ENCODE measurements around the gene XPA.

XPA gene

DNA sequence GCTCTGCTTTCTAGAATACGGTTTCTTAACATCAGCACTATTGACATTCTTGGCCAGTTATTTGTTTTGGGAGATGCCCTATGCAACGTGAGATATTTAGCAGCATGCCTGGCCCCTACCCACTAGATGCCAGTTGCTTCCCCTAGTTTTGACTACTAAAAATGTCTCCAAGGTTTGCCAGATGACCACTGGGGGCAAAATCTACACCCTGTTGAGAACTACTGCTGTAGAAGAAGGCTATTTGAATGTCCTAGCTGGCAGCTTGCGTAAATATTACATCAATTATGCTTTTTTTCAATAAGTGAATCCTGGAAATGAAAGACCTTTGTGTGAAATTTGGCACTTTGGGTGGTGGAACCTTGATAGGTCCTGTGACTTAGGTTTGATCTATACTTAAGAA lies 58.5 kb downstream of the XPA start:
- Mint-ChIP-seq H3K9me3 (no peaks in the 10 kb centered on the region), H3K27me3 (ENCODE audit: low read depth, poor library complexity) (no peaks in the 10 kb centered on the region), H3K36me3 (ENCODE audit: low read depth) (peaks cover 5% of the 10 kb centered on the region)

DNA sequence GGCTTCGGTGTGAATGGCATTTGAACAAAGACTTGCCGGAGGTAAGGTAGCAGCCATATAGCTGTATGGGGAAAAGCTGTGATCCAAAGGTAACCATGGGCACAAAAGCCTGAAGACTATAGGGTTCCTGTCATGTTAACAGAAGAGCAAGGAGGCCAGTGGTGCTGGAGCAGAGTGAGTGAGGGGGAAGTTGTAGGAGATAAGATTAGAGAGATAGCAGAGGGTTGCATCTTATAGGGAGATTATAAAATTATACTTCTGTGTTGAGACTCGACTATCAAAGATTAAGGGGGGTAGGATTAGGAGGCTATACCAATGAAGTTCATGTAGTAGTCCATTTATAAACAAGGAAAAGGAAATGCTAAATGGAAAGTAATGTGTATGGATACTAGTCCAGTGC lies 60.2 kb downstream of the XPA start:
- no peak for DNase-seq

More for the DNA sequence above, 58.5 kb downstream of the XPA start:
- peaks cover 34% of the 10 kb centered on the region for H3K4me1 Mint-ChIP-seq
- DNase-seq: no peak
- no peak overlapping the region for H3K4me3 Mint-ChIP-seq
- no peak overlapping the region for H3K27ac Mint-ChIP-seq
- TF ChIP-seq, protein P1, sequence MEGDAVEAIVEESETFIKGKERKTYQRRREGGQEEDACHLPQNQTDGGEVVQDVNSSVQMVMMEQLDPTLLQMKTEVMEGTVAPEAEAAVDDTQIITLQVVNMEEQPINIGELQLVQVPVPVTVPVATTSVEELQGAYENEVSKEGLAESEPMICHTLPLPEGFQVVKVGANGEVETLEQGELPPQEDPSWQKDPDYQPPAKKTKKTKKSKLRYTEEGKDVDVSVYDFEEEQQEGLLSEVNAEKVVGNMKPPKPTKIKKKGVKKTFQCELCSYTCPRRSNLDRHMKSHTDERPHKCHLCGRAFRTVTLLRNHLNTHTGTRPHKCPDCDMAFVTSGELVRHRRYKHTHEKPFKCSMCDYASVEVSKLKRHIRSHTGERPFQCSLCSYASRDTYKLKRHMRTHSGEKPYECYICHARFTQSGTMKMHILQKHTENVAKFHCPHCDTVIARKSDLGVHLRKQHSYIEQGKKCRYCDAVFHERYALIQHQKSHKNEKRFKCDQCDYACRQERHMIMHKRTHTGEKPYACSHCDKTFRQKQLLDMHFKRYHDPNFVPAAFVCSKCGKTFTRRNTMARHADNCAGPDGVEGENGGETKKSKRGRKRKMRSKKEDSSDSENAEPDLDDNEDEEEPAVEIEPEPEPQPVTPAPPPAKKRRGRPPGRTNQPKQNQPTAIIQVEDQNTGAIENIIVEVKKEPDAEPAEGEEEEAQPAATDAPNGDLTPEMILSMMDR (IDR thresholded peaks at IDR 0.05): no peak

DNA sequence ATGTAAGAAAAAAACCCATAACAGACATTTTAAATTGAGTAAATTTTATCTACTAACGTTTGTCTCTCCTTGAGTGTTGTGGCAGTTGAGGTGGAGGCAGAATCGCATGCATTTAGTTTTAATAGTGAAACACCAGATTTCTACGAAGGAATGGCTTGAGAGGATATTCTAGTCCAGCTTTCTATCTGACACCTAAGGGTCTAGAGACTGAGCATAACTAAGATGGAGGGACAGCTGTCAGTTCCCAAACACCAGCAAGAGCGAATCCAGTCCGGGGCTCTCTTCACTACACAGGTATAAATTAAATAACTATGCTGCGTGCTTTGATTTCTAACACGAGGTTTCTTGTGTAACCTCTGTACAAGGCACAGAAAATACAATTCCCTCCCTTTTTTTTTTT lies 62.1 kb downstream of the XPA start:
- H3K36me3 Mint-ChIP-seq (ENCODE audit: low read depth): no peaks in the 10 kb centered on the region
- no peaks in the 10 kb centered on the region for H3K9me3 Mint-ChIP-seq
- peaks cover 50% of the 10 kb centered on the region for H3K4me1 Mint-ChIP-seq
- H3K4me3 Mint-ChIP-seq: peak overlapping the region; percentile 92
- TF ChIP-seq, protein P1 (IDR thresholded peaks at IDR 0.05): no peak
- DNase-seq: no peak
- H3K27me3 Mint-ChIP-seq (ENCODE audit: low read depth, poor library complexity): no peaks in the 10 kb centered on the region
- H3K27ac Mint-ChIP-seq: peak overlapping the region; percentile 73

More for the DNA sequence above, 60.2 kb downstream of the XPA start:
- TF ChIP-seq, protein P1 (IDR thresholded peaks at IDR 0.05): no peak
- peak overlapping the region; percentile 2 for H3K27ac Mint-ChIP-seq
- peak overlapping the region; percentile 25 for H3K4me3 Mint-ChIP-seq
- no peaks in the 10 kb centered on the region for H3K27me3 Mint-ChIP-seq (ENCODE audit: low read depth, poor library complexity)
- H3K36me3 Mint-ChIP-seq (ENCODE audit: low read depth): no peaks in the 10 kb centered on the region
- peaks cover 35% of the 10 kb centered on the region for H3K4me1 Mint-ChIP-seq
- no peaks in the 10 kb centered on the region for H3K9me3 Mint-ChIP-seq

DNA sequence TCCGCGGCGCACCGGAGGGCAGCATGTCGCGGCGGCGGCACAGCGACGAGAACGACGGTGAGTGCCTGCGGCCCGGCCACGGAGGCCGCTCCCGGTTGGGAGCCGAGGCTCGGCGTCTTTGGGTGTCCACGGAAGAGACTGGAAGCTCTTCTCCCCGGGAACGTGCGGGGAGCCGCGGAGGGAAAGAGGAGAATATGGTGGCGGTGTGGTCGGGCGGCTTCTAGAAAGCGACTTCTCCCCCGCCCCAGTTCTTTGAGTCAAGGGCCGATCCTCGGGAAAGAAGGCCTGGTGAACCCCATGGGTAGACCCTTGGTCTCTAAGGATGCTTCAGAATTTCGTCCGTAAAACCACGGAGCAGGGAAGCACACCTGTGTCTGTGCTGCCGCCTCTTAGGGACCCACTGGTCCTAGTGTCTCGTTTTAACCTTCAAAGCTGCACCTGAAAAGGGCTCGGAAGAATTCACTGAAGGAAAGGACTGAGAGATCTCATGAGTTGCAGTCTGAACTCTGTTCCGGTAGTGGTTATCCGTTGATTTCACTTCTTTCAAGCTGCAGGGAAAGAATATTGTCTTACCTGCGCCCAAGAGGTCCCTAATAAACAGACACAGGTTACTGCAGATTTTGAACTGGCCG lies 63.2 kb downstream of the XPA start:
- H3K4me1 Mint-ChIP-seq: peaks cover 58% of the 10 kb centered on the region
- H3K27ac Mint-ChIP-seq: peak overlapping the region; percentile 100
- TF ChIP-seq, protein P1 (IDR thresholded peaks at IDR 0.05): no peak
- H3K36me3 Mint-ChIP-seq (ENCODE audit: low read depth): no peaks in the 10 kb centered on the region
- H3K27me3 Mint-ChIP-seq (ENCODE audit: low read depth, poor library complexity): no peaks in the 10 kb centered on the region
- no peak for DNase-seq
- no peaks in the 10 kb centered on the region for H3K9me3 Mint-ChIP-seq
- H3K4me3 Mint-ChIP-seq: peak overlapping the region; percentile 92

DNA sequence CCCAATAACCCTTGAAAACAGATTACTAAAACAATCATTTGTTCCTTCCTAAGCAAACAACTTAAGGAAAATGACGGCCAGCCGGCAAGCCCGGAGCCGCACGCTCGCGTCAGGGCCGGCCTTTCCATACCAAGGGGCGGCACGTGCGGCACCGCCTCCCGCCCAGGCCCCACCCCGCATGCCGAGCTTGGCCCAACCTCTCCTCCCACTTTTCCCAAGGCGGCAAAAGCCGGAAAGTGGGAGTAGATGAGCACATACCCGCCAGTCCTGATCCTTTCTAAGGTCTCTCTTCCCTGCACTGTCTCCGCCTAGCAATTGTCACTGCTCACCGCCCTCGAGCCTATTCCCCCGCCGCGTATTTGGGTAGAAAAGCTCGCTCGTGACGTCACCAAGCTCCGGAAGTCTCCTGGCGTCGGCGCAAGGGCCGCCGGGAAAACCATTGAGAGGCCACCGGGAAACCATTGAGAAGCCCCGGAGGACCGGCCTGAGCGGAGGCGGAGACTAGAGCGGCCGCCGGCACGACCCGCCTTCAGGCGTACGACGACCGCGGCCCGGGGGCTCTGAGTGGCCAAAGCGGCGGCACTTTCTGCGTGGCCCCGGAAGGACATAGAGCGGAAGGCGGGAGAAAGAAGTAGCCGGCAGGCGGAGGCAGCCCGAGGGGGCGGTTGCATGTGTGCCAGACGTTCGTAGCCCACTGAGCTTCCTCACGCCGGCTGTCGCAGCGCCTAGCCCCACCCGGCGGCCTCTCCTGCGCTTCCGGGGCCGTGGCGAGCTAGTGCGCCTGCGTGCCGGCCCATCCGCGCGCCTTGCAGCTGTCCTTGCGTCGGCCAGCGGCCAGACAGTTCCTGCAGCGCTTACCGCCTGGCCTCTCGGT lies 63.9 kb downstream of the XPA start, which contains the start of the genes NCBP1 and TSTD2:
TSS of gene NCBP1 (plus strand) at position 837 of the 874 bp plus-strand sequence. CDS start 61 bp downstream, outside the sequence.
TSS of gene TSTD2 (minus strand) at position 384 of the 874 bp plus-strand sequence. CDS start 5,806 bp downstream, outside the sequence.
- Mint-ChIP-seq H3K4me1 (peaks cover 61% of the 10 kb centered on the region), H3K36me3 (ENCODE audit: low read depth) (no peaks in the 10 kb centered on the region), H3K9me3 (no peaks in the 10 kb centered on the region), H3K27me3 (ENCODE audit: low read depth, poor library complexity) (no peaks in the 10 kb centered on the region), H3K27ac (peak within 1 kb of the TSS; percentile 100), H3K4me3 (peak within 1 kb of the TSS; percentile 92)
- peak; percentile 93 for DNase-seq
- TF ChIP-seq, protein P1 (IDR thresholded peaks at IDR 0.05): no peak
